ENCODE results near the gene CEP128.

Gene CEP128

GRCh38 chr14:80798878-80799277, 142.7 kb downstream of the CEP128 start:
- TF ChIP-seq CTCF (conservative IDR thresholded peaks at IDR 0.05): no peak
- H3K27ac ChIP-seq: no peak overlapping the region

GRCh38 chr14:80798211-80798610, 143.3 kb downstream of the CEP128 start:
- TF ChIP-seq CTCF (conservative IDR thresholded peaks at IDR 0.05): no peak
- no peak overlapping the region for H3K27ac ChIP-seq

GRCh38 chr14:80792771-80793170, 148.8 kb downstream of the CEP128 start:
- no peak for TF ChIP-seq CTCF (conservative IDR thresholded peaks at IDR 0.05)

GRCh38 chr14:80787876-80788275, 153.7 kb downstream of the CEP128 start:
- no peak overlapping the region for H3K27ac ChIP-seq
- no peak for TF ChIP-seq CTCF (conservative IDR thresholded peaks at IDR 0.05)

More at GRCh38 chr14:80792771-80793170, 148.8 kb downstream of the CEP128 start:
- H3K27ac ChIP-seq: no peak overlapping the region

GRCh38 chr14:80784820-80785219, 156.7 kb downstream of the CEP128 start:
- no peak overlapping the region for H3K27ac ChIP-seq
- peak; percentile 32 for TF ChIP-seq CTCF (conservative IDR thresholded peaks at IDR 0.05)

- no peak overlapping the region for H3K27ac ChIP-seq
- TF ChIP-seq CTCF (conservative IDR thresholded peaks at IDR 0.05): no peak
Measured at GRCh38 chr14:80781972-80782367, 159.6 kb downstream of the CEP128 start.

- H3K27ac ChIP-seq: no peak overlapping the region
- TF ChIP-seq CTCF (conservative IDR thresholded peaks at IDR 0.05): no peak
Measured at GRCh38 chr14:80780500-80780899, 161.0 kb downstream of the CEP128 start.

- no peak for TF ChIP-seq CTCF (conservative IDR thresholded peaks at IDR 0.05)
- H3K27ac ChIP-seq: no peak overlapping the region
Measured at GRCh38 chr14:80776657-80777056, 164.9 kb downstream of the CEP128 start.
